ENCODE data around the gene DNAJC3.

The DNAJC3 gene

GRCh38 chr13:95643571-95643935 lies 33.4 kb upstream of the DNAJC3 start:
- Histone ChIP-seq H3K36me3 (ENCODE audit: insufficient read depth, low read length) (no peaks in the 10 kb centered on the region), H3K9me2 (replicated peaks; ENCODE audit: low read depth, low read length) (no peaks in the 10 kb centered on the region), H3F3A (ENCODE audit: low read depth) (no peaks in the 10 kb centered on the region), H3K9ac (ENCODE audit: low read depth, low read length, poor library complexity, severe bottlenecking) (no peak overlapping the region), H4K20me1 (ENCODE audit: insufficient read depth, low read length, poor library complexity, severe bottlenecking) (no peaks in the 10 kb centered on the region), H3K27me3 (ENCODE audit: insufficient read depth, low read length, poor library complexity, severe bottlenecking) (no peaks in the 10 kb centered on the region), H3K79me2 (ENCODE audit: insufficient read depth, low read length) (no peaks in the 10 kb centered on the region), H3K4me2 (ENCODE audit: low read depth, low read length, poor library complexity, severe bottlenecking) (no peak overlapping the region), H2AFZ (ENCODE audit: low read length) (no peak overlapping the region), H3K4me1 (ENCODE audit: insufficient read depth, low read length, poor library complexity, severe bottlenecking) (no peaks in the 10 kb centered on the region), H3K9me3 (ENCODE audit: insufficient read depth, low read depth, low read length) (no peaks in the 10 kb centered on the region), H3K4me3 (ENCODE audit: low read length, poor library complexity, severe bottlenecking) (no peak overlapping the region)
- TF ChIP-seq EZH2phosphoT487 (IDR thresholded peaks at IDR 0.05; ENCODE audit: borderline replicate concordance) (no peak), CTCF (conservative IDR thresholded peaks at IDR 0.05; ENCODE audit: low read length) (no peak)

- TF ChIP-seq CTCF (conservative IDR thresholded peaks at IDR 0.05; ENCODE audit: low read length) (no peak), EZH2phosphoT487 (IDR thresholded peaks at IDR 0.05; ENCODE audit: borderline replicate concordance) (no peak)
- no peaks in the 10 kb centered on the region for H3K36me3 ChIP-seq (ENCODE audit: insufficient read depth, low read length)
- no peak overlapping the region for H3K4me3 ChIP-seq (ENCODE audit: low read length, poor library complexity, severe bottlenecking)
- no peaks in the 10 kb centered on the region for H3K4me1 ChIP-seq (ENCODE audit: insufficient read depth, low read length, poor library complexity, severe bottlenecking)
- H3F3A ChIP-seq (ENCODE audit: low read depth) = no peaks in the 10 kb centered on the region
- no peak overlapping the region for H3K4me2 ChIP-seq (ENCODE audit: low read depth, low read length, poor library complexity, severe bottlenecking)
- H2AFZ ChIP-seq (ENCODE audit: low read length) = no peak overlapping the region
- H4K20me1 ChIP-seq (ENCODE audit: insufficient read depth, low read length, poor library complexity, severe bottlenecking) = no peaks in the 10 kb centered on the region
- H3K79me2 ChIP-seq (ENCODE audit: insufficient read depth, low read length) = no peaks in the 10 kb centered on the region
- H3K9me2 ChIP-seq (replicated peaks; ENCODE audit: low read depth, low read length) = no peaks in the 10 kb centered on the region
- no peak overlapping the region for H3K9ac ChIP-seq (ENCODE audit: low read depth, low read length, poor library complexity, severe bottlenecking)
- no peaks in the 10 kb centered on the region for H3K27me3 ChIP-seq (ENCODE audit: insufficient read depth, low read length, poor library complexity, severe bottlenecking)
- H3K9me3 ChIP-seq (ENCODE audit: insufficient read depth, low read depth, low read length) = no peaks in the 10 kb centered on the region
Observed at GRCh38 chr13:95643936-95644598, 32.9 kb upstream of the DNAJC3 start.

GRCh38 chr13:95644601-95645052 lies 32.3 kb upstream of the DNAJC3 start, which contains the start of gene DZIP1:
DZIP1 (minus strand) TSS chr13:95644706; CDS start chr13:95642029, 2,677 bp downstream.
- H3K4me3 ChIP-seq (ENCODE audit: low read length, poor library complexity, severe bottlenecking) = no peak within 1 kb of the TSS
- TF ChIP-seq CTCF (conservative IDR thresholded peaks at IDR 0.05; ENCODE audit: low read length) = no peak
- no peak for TF ChIP-seq EZH2phosphoT487 (IDR thresholded peaks at IDR 0.05; ENCODE audit: borderline replicate concordance)
- no peak within 1 kb of the TSS for H3K9ac ChIP-seq (ENCODE audit: low read depth, low read length, poor library complexity, severe bottlenecking)
- H3K79me2 ChIP-seq (ENCODE audit: insufficient read depth, low read length) = no peaks in the 10 kb centered on the region
- H3F3A ChIP-seq (ENCODE audit: low read depth) = no peaks in the 10 kb centered on the region
- H3K36me3 ChIP-seq (ENCODE audit: insufficient read depth, low read length) = no peaks in the 10 kb centered on the region
- no peaks in the 10 kb centered on the region for H3K4me1 ChIP-seq (ENCODE audit: insufficient read depth, low read length, poor library complexity, severe bottlenecking)
- no peaks in the 10 kb centered on the region for H3K9me3 ChIP-seq (ENCODE audit: insufficient read depth, low read depth, low read length)
- H2AFZ ChIP-seq (ENCODE audit: low read length) = no peak within 1 kb of the TSS
- no peaks in the 10 kb centered on the region for H4K20me1 ChIP-seq (ENCODE audit: insufficient read depth, low read length, poor library complexity, severe bottlenecking)
- no peaks in the 10 kb centered on the region for H3K9me2 ChIP-seq (replicated peaks; ENCODE audit: low read depth, low read length)
- no peak within 1 kb of the TSS for H3K4me2 ChIP-seq (ENCODE audit: low read depth, low read length, poor library complexity, severe bottlenecking)
- no peaks in the 10 kb centered on the region for H3K27me3 ChIP-seq (ENCODE audit: insufficient read depth, low read length, poor library complexity, severe bottlenecking)
